ENCODE data around the gene SHKBP1.

Gene SHKBP1

GRCh38 chr19:40604647-40605215 is 28.1 kb downstream of the SHKBP1 start:
- FAIRE-seq: no peak
- TF ChIP-seq CTCF (IDR thresholded peaks at IDR 0.05; ENCODE audit: insufficient read depth, missing control alignments): no peak
- no peak for DNase-seq (ENCODE audit: insufficient read length, low spot score)

DNA sequence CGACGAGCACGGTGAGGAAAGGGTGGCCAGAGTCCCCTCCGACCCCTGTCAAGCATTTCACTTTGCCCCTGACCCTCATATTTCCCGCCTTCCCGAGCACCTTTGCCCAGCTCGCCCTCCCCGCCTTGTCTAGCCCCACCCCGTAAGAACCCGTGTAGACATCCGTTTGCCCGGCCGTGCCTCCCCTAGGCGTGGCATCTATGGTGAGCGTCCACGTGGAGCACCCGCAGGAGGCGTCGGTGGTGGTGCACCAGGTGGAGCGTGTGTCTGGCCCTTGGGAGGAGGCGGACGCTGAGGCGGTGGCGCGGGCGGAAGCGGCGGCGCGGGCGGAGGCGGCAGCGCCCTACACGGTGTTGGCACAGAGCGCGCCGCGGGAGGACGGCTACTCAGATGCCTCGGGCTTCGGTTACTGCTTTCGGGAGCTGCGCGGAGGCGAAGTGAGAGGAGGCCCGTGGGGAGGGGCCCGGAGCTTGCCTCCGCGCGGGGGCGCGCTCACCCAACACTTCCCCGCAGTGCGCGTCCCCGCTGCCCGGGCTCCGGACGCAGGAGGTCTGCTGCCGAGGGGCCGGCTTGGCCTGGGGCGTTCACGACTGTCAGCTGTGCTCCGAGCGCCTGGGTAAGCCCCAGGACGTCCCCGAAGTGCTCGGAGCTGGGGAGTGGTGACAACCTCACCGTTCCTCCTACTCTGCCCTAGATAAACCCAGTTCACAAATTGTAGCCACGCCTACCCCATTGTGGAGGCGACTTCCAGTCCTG is 28.7 kb downstream of the SHKBP1 start:
- FAIRE-seq (no peak), DNase-seq (ENCODE audit: insufficient read length, low spot score) (no peak)
- no peak for TF ChIP-seq CTCF (IDR thresholded peaks at IDR 0.05; ENCODE audit: insufficient read depth, missing control alignments)

DNA sequence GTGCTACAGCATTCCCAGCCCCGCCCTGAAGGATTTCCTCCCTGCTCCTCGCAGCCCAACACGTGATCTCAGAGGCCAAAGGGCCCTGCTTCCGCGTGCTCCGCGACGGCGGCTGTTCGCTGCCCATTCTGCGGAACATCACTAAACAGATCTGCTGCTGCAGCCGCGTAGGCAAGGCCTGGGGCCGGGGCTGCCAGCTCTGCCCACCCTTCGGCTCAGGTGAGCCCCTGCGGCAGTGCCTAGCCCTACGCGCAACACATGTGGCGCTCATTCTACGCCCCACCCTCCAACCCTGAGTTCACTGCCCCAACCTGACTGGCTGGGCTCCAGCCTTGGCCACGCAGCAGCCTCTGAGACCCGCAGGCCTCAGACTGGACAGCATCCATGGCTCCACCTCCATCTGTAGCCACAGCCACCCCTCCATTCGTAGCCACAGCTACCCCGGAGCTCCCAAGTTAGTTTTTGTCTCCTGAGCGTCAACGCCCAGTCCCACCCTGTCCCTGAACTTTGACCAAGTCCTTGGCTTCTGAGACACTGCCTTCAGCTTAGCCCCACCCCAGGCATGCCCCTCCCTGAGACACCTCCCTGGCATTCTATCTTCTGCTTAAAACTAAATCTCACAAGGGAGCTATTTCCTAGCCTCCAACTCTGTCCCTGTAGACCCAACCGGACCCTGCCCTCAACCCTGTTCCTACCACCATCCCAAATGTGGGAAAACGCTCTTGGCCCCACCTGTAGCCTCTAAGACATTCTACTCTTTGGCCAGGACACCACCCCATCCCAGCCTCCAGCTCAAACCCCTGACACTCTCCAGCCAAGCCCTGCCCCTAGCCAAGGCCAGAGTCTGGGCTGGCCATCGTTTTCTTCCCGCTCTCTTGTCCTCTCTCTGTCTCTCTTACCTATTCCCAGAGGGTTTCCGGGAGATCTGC is 30.9 kb downstream of the SHKBP1 start:
- FAIRE-seq (no peak), DNase-seq (ENCODE audit: insufficient read length, low spot score) (no peak)
- TF ChIP-seq CTCF (IDR thresholded peaks at IDR 0.05; ENCODE audit: insufficient read depth, missing control alignments): no peak

- FAIRE-seq (no peak), DNase-seq (ENCODE audit: insufficient read length, low spot score) (no peak)
- TF ChIP-seq CTCF (IDR thresholded peaks at IDR 0.05; ENCODE audit: insufficient read depth, missing control alignments): no peak
Measured at GRCh38 chr19:40608240-40608621, 31.6 kb downstream of the SHKBP1 start.

DNA sequence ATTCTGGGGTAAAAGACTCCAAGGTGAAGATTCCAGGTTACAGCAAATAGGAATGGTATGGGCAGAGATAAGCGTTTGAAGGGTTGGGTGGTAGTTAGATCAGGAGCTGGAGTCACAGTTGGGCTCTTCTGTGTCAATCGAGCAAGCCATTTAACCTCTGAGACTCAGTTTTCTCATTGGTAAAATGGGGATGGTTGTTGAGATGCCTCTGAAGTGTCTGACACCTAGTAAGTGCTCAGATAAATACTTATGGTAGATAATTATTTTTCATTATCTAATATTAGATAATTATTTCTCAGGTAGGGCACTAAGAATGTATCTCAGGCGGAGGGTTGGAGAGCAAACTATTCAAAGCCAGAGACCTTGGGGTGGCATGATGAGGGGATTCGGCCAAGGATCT is 32.3 kb downstream of the SHKBP1 start:
- FAIRE-seq: no peak
- no peak for TF ChIP-seq CTCF (IDR thresholded peaks at IDR 0.05; ENCODE audit: insufficient read depth, missing control alignments)
- no peak for DNase-seq (ENCODE audit: insufficient read length, low spot score)

DNA sequence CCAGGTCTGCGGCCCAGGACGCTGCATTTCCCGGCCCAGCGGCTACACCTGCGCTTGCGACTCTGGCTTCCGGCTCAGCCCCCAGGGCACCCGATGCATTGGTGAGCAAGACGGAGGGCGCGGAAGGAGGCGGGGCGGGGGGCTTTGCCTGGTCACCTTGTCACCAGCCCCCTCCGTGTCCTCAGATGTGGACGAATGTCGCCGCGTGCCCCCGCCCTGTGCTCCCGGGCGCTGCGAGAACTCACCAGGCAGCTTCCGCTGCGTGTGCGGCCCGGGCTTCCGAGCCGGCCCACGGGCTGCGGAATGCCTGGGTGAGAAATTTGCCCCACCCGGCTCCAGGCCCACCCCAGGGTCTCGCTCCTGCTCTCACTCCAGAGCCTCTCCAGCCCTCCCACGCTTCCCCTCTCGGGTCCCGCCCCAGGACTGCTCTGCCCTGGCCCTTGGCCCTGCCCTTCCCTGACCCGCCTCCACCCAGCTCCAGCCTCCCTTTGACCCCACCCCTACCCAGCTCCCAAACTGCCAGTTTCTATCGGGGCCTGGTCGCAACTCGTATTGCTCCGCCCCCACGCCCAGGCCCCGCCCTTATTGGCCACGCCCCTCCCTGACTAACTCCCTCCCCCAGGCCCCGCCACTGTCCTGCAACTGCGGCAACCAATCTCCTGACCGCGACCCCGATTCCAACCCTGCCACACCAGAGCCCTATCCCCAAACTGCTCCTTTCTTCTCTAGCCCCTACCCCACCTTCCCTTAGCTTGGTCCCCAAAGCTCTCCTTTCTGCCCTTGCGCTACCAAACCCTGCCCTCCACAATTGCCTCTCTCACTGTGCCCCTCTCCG is 33.1 kb downstream of the SHKBP1 start:
- TF ChIP-seq CTCF (IDR thresholded peaks at IDR 0.05; ENCODE audit: insufficient read depth, missing control alignments): no peak
- DNase-seq (ENCODE audit: insufficient read length, low spot score) (no peak), FAIRE-seq (no peak)

Data from D721Med (cell line).